Hypothalamus (tissue), 51 donors: ENCODE measurements around the gene CELA2B.
A peak's percentile ranks its signal among the peaks of the same experiment; 100 is the strongest.
"Not testable (repeated sequence)": the region's sequence is repeated elsewhere in the genome, so short reads cannot be mapped to it uniquely, and the experiment has no call there.

Experiments used
- DNase-seq, 51 donors: peaks; one replicate each; lab custom pipeline; 2025; lab: John Stamatoyannopoulos, UW

The CELA2B gene

DNA sequence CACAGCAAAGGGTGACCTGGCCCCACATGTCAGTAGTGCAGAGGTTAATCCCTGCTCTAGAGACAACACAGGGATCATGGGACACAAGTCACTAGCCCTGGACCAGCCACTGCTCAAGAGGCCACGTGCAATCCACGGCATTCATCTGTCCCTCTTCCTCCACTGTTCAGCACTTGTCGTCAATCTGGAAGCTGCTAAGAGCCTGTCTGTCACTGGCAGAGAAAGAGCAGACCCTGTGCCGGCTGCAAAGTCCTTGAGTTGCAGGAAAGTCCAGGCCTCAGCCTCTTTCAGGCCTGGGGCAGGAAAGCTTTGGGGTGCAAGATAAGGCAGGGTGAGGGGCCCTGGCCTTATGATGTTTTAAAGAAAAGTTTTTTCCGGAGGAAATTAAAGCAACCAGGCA, 16.7 kb downstream of the CELA2B start:
- no peak for DNase-seq

DNA sequence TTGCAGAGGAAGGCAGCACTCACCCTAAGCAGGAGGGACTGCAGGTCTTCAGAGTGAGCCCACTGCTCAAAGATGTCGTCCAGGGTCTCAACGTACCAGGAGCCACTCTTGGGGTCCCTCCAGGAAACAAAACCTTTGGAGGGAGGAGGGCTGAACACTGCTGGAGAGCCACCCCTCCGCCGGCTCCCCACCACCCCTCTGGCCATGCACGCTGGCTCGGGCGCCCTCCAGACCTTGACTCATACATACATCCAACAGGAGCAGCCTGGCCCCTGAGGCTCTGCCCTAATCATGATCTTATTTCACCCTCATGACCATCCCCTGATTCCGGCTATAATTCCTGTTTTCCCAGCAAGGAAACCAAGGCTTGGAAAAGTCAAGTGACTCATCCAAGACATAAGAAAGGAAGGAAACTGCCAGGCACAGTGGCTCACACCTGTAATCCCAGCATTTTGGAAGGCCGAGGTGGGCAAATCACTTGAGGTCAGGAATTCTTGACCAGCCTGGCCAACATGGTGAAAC, 18.0 kb downstream of the CELA2B start:
- no peak for DNase-seq

DNA sequence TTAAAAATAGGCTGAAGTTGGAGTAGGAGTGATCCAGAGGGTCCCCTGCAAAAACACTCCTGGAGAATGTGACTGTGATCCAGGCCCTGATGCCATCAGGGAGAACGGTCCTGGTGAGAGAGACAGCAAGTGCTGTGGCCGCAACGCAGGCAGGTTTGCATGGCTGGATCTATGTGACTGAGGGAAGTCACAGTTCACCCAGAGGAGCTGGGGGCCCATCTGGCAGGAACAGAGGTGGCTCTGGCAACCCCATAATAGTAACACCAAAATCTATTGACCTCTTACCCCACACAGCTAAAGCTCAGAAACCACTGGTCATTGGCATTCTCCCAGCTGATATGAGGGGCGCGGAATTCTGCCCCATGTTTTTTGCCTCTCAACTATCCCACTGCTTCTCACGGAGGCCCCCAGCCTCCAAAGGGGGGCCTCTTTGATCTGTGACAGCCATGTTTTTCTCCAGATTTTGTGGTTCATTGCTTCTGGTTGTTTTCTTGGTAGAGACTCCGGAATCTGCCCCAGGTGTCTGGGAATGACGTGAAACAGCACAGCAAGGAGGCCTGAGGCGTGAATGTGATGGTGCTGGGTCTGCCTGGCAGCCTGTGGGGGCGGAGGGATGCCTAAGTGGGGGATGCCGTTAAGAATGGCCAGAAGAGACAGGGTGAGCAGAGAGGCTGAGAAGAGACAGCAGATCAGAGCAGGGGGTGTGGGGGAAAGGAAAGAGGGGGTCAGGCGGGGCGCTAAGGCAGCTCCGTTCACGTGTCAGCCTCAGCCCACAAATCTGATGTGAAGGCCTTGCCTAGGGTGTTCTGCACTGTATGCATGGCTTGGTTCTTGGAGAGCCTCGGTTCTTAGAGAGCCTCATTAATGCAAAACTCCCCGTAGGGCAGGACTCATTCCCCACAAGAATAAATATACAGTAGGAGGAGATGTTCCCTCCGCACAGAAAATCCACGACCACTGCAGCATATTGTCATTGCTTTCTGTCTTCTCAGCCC, 24.6 kb downstream of the CELA2B start:
- DNase-seq: no peak

DNA sequence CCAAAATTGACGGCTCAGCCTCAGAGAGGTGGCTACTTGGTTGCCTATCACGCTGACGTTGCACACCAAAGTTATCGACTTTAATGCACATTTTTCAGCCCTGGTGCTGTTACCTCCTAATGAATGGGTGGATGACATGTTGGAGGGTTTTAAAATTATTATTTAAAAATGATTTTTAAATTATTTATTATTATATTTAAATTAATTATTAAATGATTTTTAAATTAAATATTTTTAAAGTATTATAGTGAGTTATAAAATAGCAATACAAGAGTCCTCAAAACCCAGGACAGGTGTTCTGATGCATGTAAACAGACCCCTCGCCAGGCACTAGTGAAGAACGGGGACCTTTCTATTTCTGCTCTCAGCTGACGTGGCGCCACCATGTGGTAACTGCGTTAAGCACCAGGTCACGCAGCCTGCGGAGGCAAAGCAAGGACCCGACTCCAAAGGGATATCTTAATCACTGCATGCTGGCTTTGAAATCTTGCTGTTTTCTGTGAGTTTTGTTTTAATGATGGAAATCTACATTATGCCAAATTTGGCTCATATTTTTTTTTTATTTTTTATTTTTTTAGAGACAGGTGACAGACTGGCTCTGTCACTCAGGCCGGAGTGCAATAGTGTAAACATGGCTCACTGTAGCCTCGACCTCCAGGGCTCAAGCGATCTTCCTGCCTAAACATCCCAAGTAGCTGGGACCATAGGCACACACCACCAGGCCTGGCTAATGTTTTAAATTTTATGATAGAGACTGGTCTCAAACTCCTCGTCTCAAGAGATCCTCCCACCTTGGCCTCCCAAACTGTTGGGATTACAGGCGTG, 25.5 kb downstream of the CELA2B start:
- peak in 10 of 51 donors; percentile 2 to 36 (median 14) for DNase-seq

DNA sequence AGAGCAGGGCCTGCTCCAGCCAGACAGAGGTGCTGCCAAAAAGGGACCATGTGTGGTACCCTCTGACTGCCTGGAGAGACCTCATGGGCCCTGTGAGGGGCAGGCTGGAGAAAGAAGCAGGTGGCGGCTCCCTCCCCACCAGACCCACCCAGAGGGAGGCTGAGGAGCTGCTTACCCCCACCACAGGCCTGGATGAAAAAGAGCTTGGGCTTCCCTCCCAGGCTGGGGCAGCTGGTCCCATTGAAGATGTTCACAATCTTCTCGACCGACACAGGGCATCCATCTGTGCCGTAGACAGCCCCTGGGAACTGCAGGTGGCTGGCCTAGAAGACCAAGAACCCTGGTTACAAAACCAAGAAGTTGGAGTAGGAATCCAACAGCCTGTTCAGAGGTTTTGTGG, 28.5 kb downstream of the CELA2B start:
- no peak for DNase-seq

DNA sequence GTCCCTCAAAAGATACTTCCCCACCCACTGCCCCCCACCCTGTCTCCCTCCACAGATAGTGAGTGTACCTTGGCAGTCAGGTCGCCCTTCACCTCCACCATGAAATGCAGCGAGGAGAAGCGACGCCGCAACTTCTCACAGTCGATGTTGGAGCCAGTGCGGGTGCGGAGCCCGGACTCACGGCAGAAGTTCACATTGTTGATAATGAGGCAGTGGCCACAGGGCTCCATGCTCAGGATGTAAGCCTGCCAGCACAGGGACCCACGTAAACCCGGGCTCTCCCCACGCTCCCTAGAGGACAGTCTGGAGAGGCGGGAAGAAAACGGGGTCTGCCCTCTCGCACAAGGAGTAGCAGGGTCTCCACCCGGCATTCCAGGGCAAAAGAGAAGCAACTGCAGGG, 30.9 kb downstream of the CELA2B start:
- no peak for DNase-seq

DNA sequence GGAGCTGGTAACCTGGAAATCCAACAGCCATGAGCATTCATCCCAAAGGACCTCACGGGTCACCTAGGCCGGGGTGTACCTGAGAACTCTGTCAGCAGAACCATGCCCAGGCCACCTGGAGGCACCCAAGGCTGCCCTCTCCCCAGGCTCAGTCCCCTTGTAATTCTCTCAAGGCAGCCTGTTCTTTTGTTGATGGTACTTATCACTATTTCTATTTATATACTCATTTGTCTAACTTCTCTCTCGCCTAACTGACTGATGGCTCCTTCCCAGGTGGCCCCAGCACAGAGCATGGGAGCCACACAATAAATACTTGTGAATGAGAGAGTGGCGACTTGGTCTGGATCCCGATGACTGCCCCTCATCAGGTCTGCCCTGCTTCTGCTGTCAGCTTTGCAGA, 31.4 kb downstream of the CELA2B start:
- no peak for DNase-seq

DNA sequence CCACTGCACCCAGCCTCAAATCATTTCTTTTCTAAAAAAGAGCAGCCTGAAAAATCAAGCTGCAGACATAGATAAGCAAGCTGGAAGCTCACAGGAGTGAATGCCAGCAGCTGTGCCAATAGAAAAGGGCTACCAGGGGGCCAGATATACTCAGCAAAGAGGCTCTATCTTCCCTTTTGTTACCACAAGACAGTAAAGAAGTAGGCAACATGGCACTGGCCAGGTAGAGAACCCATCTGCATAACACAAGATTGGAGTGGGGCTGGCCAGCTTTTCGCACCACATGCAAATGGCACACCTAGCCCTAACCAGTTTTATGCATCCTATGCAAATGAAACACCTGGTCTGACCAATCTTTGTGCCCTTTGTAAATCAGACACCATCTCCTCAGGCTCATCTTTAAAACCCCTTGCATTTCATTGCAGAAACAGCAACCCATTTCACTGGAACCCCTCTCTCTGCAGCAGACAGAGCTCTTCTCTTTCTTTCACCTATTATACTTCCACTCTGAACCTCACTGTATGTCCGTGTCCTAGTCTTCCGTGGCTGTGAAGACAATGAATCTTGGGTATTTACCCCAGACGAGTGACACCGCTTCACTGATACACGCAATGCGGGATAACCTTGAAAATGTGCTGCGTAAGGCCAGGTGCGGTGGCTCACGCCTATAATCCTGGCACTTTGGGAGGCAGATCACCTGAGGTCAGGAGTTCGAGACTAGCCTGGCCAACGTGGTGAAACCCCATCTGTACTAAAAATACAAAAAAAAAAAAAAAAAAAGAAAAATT, 33.0 kb downstream of the CELA2B start:
- DNase-seq: no peak

DNA sequence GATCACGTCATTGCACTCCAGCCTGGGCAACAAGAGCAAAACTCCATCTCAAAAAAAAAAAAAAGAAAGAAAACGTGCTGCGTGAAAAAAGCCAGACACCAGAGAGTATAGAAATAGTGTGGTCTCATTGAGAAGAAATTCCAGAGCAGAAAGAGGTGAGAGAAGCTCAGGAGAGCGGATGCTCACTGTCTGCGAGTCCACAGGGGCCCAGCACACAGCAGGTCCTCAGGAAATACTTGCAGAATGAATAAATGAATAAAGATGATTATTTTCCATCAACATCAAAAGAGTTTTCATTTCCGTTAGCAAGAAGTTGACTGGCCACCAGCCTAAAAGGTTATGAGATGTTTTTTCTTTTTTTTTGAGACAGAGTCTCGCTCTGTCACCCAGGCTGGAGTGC, 33.7 kb downstream of the CELA2B start:
- DNase-seq: no peak

DNA sequence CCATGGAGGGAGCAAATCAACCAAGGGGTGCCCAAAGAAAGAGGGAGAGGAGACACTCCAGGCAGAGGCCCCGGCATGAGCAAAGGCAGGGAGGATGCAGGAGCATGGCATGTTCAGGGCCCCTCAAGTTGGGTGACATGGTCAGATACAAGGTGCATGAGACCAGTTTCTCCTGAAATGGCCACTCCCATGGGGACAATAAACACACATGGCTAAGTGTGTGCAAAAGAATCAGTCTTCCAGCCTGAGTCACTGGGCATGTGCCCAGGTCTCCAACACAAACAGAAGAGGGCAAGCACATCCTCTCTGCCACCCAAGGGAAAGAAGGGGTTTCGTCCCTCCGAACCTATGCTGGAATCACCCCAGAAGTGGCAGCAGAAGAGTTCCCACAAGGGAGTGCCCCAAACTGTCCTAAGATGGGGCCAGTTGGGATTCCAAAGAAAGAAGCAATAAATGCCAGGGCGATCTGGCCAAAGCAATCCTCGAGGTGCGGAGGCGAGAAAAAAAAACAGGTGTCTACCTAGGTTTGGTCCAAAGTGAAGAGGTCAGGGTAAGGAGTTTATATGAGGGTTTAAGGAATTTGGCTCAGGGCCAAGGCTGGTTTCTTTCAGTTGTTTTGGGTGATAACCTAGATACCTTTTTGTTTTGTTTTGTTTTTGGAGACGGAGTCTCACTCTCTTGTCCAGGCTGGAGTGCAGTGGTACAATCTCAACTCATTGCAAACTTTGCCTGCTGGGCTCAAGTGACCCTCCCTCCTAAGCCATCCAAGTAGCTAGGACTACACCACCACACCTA, 34.9 kb downstream of the CELA2B start:
- DNase-seq: no peak

DNA sequence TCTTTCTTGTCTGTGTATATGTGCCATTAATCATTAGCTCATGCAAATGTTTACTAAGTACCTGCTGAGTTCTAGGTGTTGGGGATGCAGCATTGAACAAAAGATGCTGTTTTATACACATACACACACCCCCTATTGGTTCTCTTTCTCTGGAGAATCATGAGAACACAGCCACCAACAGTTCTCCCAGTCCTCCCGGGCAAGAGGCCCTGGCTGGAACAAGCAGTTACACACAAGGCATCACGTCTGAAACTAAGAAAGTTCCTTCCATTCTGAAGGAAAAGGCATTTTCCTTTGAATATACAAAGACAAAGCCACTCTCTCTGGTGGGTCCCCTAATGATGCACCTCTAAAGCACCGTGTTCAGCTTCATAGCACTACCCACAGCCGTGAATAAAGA, 37.3 kb downstream of the CELA2B start:
- peak in 1 of 51 donors; percentile 4 for DNase-seq

DNA sequence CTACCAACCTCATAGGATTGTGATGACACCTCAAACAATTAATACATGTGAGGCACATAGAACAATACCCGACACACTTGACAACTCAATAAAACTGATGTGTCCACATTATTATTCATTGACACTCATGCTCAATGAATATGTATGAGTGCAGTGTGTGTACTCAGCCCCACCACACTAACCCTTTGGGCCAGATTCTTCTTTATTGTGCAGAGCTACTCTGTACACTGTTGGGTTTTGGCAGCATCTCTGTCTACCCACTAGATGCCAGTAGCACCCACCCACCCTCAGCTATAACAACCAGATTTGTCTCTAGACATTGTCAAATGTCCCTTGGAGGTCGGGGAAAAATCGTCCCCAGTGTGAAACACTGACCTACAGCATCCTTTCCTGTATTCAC, 38.0 kb downstream of the CELA2B start:
- no peak for DNase-seq

DNA sequence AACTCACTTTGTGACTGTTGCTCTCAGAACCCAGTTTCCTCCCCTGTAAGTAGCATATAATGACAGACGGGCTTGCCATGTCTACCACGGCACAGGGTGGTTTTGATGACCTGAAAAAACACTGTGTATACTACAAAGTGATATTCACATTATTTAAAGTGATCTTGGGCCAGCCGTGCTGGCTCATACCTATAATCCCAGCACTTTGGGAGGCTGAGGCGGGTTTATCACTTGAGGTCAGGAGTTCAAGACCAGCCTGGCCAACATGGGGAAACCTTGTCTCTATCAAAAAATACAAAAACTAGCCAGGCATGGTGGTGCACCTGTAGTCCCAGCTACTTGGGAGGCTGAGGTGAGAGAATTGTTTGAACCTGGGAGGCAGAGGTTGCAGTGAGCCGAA, 38.7 kb downstream of the CELA2B start:
- DNase-seq: not testable (repeated sequence)

DNA sequence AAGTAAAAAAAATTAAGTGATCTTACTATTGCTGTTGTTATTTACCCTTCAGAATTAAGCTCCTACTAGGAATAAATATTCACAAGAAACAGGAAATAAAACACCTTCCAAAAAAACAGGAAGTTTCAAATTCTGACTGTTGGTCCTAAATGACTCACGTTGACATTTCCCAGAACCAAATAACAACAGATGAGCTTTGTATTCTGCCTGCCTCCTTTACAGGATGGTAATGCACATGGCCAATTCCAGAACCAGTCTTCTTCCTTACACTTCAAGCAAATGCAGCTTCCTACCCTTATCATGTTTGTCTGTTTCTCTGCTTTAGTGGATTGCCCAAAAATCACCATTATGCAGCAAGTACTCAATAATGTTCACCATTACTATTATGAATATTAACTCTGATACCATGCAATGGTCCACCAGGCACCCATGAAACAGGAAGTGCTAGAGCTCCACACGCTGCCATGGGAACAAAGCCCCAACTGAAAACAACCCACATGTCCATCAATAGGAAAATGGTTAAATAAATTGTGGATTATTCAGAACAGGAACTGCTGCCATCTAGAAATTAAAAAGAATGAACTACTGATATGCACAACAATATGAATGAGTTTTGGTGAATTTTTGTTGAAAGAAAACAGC, 39.2 kb downstream of the CELA2B start:
- no peak for DNase-seq

DNA sequence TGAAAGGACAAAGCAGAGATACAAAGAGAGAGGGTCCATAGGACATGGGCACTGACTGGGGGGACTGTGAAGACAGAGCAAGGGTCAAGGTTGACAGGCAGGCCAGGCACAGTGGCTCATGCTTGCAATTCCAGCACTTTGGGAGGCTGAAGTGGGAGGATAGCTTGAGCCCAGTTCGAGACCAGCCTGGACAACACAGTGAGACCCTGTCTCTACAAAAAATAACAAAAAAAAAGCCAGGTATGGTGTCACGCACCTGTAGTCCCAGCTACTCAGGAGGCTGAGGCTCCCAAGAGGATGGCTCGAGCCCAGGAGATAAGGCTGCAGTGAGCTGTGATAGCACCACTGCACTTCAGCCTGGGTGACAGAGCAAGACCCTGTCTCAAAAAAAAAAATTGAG, 43.7 kb downstream of the CELA2B start:
- DNase-seq: no peak

DNA sequence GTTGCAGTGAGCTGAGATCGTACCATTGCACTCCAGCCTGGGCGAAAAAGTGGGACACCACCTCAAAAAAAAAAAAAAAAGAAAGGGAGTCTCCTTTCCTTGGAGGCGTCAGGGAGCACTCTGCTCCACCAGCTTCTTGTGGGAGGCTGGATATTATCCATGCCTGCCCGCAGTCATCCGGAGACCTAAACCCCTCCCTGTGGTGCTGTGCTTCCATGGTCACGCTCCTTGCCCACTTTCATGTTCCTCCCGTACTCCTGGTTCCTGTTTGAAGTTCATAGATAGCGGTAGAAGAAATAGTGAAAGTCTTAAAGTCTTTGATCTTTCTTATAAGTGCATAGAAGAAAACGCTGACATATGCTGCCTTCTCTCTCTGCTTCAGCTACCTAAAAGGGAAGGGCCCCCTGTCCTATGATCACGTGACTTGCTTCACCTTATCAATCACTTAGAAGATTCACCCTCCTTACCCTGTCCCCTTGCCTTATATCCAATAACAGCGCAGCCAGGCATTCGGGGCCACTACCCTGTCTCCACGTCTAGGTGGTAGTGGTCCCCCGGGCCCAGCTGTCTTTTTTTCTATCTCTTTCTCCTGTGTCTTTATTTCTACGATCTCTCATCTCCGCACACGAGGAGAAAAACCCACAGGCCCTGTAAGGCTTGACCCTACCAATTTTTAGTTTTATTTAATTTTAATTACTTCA, 45.5 kb downstream of the CELA2B start:
- not testable (repeated sequence) for DNase-seq

DNA sequence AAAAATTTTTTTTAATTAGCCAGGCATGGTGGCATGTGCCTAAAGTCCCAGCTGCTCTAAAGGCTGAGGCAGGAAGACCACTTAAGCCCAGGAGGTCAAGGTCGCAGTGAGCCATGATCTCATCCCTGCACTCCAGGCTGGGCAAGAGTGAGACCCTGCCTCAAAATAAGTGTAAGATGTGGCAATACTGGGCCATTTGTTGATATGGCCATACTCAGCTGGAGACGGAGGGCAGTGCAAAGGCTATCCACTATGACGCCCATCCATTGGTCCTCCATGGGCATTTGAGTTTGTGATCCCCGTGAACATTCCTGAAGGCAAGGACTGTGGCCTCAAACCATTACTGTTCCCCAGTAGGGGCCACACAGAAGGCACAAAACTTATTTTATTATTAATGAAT, 46.6 kb downstream of the CELA2B start:
- no peak for DNase-seq
